ENCODE data around the gene RASAL1. TPM values are rescaled to one million over a fixed set of nuclear protein-coding genes. Genes with fewer than 3 reads are reported as not detected.
A peak's percentile ranks its signal among the peaks of the same experiment; 100 is the strongest.

RASAL1 gene
- polyA plus RNA-seq, 1 donor (not counting 4 experiments of a cell fraction or from before 2014, with no cell fraction given) = 0.05 TPM

DNA sequence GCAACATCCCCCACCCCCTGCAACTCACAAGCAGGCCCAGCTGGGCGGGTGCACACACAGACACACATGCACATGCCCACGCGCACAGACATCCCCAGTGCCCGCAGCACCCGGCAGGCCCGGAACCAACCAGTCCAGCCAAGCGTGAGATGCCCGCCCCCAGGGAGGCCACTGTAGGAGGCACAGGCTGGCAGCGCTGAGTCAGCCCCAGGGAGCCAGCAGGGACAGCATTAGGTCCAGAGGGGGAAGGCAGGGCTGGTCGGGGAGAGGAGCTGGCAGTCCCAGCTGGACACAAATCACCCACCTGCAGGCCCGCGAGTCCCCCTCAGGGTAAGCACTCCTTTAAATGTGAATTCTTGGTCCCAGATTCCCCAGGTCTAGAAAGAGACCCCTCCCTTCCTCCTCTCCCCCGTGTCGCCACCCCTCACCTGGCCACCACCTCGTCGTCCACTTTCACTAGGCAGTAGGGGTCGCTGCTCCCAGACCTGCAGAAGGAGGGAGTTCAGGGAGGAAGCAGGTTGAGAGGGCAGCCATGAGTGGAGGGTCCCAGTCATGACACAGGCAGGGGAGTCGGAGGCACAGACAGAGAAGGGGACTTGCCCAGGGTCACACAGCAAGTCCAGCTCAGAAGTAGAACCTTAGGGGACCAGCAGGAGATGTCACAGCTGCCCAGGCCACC lies 5.0 kb downstream of the RASAL1 start:
- H3K79me2 ChIP-seq (ENCODE audit: control insufficient read depth, insufficient read depth, low read length) = no peaks in the 10 kb centered on the region
- H3K4me3 ChIP-seq (ENCODE audit: control insufficient read depth in 2 of 3, extremely low read depth in 1 of 3, insufficient read depth in 2 of 3, low read depth in 1 of 3, low read length in 3 of 3) = no peak overlapping the region
- DNase-seq (ENCODE audit: low read depth, low spot score) (no peak), FAIRE-seq (no peak)
- dilution Hi-C loops (cut with MboI; ENCODE audit: extremely low pct_ligation_motif_present, low sequenced_read_pairs) = no loop called here
- no peak for TF ChIP-seq EZH2 (IDR thresholded peaks at IDR 0.05; ENCODE audit: low read length)
- TF ChIP-seq, protein P1, sequence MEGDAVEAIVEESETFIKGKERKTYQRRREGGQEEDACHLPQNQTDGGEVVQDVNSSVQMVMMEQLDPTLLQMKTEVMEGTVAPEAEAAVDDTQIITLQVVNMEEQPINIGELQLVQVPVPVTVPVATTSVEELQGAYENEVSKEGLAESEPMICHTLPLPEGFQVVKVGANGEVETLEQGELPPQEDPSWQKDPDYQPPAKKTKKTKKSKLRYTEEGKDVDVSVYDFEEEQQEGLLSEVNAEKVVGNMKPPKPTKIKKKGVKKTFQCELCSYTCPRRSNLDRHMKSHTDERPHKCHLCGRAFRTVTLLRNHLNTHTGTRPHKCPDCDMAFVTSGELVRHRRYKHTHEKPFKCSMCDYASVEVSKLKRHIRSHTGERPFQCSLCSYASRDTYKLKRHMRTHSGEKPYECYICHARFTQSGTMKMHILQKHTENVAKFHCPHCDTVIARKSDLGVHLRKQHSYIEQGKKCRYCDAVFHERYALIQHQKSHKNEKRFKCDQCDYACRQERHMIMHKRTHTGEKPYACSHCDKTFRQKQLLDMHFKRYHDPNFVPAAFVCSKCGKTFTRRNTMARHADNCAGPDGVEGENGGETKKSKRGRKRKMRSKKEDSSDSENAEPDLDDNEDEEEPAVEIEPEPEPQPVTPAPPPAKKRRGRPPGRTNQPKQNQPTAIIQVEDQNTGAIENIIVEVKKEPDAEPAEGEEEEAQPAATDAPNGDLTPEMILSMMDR (optimal IDR thresholded peaks at IDR 0.05 in 1 of 3, IDR thresholded peaks at IDR 0.05 in 1 of 3, conservative IDR thresholded peaks at IDR 0.05 in 1 of 3; ENCODE audit: extremely low read depth in 1 of 3, insufficient read depth in 2 of 3, low read length in 3 of 3) = peak in 1 of 3 experiments; percentile 35
- H3K9me1 ChIP-seq (ENCODE audit: control insufficient read depth, extremely low read depth, insufficient read depth, low read length) = no peaks in the 10 kb centered on the region
- no peaks in the 10 kb centered on the region for H3K4me1 ChIP-seq (ENCODE audit: control insufficient read depth, extremely low read depth, insufficient read depth, low read length)
- H4K20me1 ChIP-seq (ENCODE audit: control insufficient read depth, extremely low read depth, insufficient read depth, low read length) = no peaks in the 10 kb centered on the region
- no peaks in the 10 kb centered on the region for H3K9me3 ChIP-seq (ENCODE audit: control insufficient read depth, low read depth, low read length)
- no peak overlapping the region for H3K27ac ChIP-seq (ENCODE audit: control insufficient read depth, insufficient read depth, low read length)
- no peak overlapping the region for H2AFZ ChIP-seq (ENCODE audit: control insufficient read depth, low read length)
- no peak overlapping the region for H3K9ac ChIP-seq (ENCODE audit: control insufficient read depth, extremely low read depth, insufficient read depth, low read length)
- H3K27me3 ChIP-seq (ENCODE audit: control insufficient read depth, extremely low read depth, insufficient read depth, low read length) = peaks cover 8% of the 10 kb centered on the region
- H3K36me3 ChIP-seq (ENCODE audit: control insufficient read depth in 2 of 2, extremely low read depth in 1 of 2, insufficient read depth in 2 of 2, low read length in 2 of 2) = no peaks in the 10 kb centered on the region
- no peak overlapping the region for H3K4me2 ChIP-seq (ENCODE audit: control insufficient read depth, extremely low read depth, insufficient read depth, low read depth, low read length)

DNA sequence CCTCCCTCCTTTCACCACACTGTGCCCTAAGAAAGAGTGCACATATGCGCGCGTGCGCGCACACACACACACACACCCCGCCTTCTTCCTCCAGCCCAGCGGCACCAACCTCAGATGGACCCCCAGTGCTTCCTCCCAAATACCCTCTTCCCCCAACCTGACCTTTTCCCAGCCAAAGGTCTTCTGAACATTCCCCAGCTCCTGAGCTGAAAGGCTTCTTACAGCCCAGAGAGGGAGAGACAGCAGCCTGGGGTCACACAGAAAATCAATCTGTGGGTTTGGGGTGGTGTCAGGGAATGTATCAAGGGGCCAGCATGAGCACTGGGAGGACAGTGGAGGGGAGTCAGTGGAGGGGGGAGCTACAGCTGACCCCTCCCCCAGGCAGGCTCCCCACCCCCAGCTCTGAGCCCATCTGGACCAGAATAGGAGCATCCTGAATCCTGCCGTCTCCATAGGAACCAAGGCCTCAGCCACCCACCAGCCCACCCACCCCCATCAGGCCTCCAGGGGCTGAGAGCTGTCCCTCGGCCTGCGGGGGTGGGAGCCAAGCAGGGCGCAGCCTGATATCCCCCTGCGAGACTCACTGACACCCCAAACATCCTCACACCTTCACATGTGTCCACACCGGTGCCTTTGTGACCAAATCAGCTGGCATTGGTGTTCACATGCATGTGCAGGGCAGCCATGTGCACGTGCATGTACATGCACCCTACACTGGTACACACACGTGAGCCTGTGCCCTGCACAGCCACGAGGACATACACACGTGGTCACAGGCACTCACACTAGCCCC lies 5.7 kb downstream of the RASAL1 start:
- FAIRE-seq (no peak), DNase-seq (ENCODE audit: low read depth, low spot score) (no peak)
- H3K79me2 ChIP-seq (ENCODE audit: control insufficient read depth, insufficient read depth, low read length) = no peaks in the 10 kb centered on the region
- H3K4me3 ChIP-seq (ENCODE audit: control insufficient read depth in 2 of 3, extremely low read depth in 1 of 3, insufficient read depth in 2 of 3, low read depth in 1 of 3, low read length in 3 of 3) = no peak overlapping the region
- no peak overlapping the region for H3K4me2 ChIP-seq (ENCODE audit: control insufficient read depth, extremely low read depth, insufficient read depth, low read depth, low read length)
- no peak overlapping the region for H2AFZ ChIP-seq (ENCODE audit: control insufficient read depth, low read length)
- H4K20me1 ChIP-seq (ENCODE audit: control insufficient read depth, extremely low read depth, insufficient read depth, low read length) = no peaks in the 10 kb centered on the region
- no peak for TF ChIP-seq EZH2 (IDR thresholded peaks at IDR 0.05; ENCODE audit: low read length)
- TF ChIP-seq, protein P1 (optimal IDR thresholded peaks at IDR 0.05 in 1 of 3, IDR thresholded peaks at IDR 0.05 in 1 of 3, conservative IDR thresholded peaks at IDR 0.05 in 1 of 3; ENCODE audit: extremely low read depth in 1 of 3, insufficient read depth in 2 of 3, low read length in 3 of 3) = no peak
- no peaks in the 10 kb centered on the region for H3K36me3 ChIP-seq (ENCODE audit: control insufficient read depth in 2 of 2, extremely low read depth in 1 of 2, insufficient read depth in 2 of 2, low read length in 2 of 2)
- H3K9me3 ChIP-seq (ENCODE audit: control insufficient read depth, low read depth, low read length) = no peaks in the 10 kb centered on the region
- H3K4me1 ChIP-seq (ENCODE audit: control insufficient read depth, extremely low read depth, insufficient read depth, low read length) = no peaks in the 10 kb centered on the region
- dilution Hi-C loops (cut with MboI; ENCODE audit: extremely low pct_ligation_motif_present, low sequenced_read_pairs) = no loop called here
- H3K9me1 ChIP-seq (ENCODE audit: control insufficient read depth, extremely low read depth, insufficient read depth, low read length) = no peaks in the 10 kb centered on the region
- no peak overlapping the region for H3K27ac ChIP-seq (ENCODE audit: control insufficient read depth, insufficient read depth, low read length)
- H3K9ac ChIP-seq (ENCODE audit: control insufficient read depth, extremely low read depth, insufficient read depth, low read length) = no peak overlapping the region
- peaks cover 7% of the 10 kb centered on the region for H3K27me3 ChIP-seq (ENCODE audit: control insufficient read depth, extremely low read depth, insufficient read depth, low read length)

All from keratinocyte (primary cell).